Activated CD4-positive, alpha-beta T cell treated with anti-CD3 and anti-CD28 coated beads for 36 hours (primary cell): Measurements from ENCODE around the gene HPX. TPM values are rescaled to one million over a fixed set of nuclear protein-coding genes. Genes with fewer than 3 reads are reported as not detected.

Source experiments
- total RNA-seq, 2 experiments: library from RNA; stranded (reverse); gene quantifications; one replicate each; pipeline ENCODE4 v1.2.3, GENCODE V29; 2021

The HPX gene
- total RNA-seq, 2 experiments from 2014 or later, result 0.16 to 0.33 TPM

Other genes with a start within 250 kb of the HPX start
- not detected for gene OR52W1, start 241.8 kb downstream of the HPX start, total RNA-seq
- gene C11orf42, start 235.4 kb downstream of the HPX start, total RNA-seq, result not detected
- gene FHIP1B, start 206.4 kb downstream of the HPX start, total RNA-seq, result 10 to 100 TPM; 17.0 to 17.1 TPM
- under 1 TPM; 0.21 to 0.25 TPM for gene CNGA4, start 201.9 kb downstream of the HPX start, total RNA-seq
- gene CCKBR, start 181.1 kb downstream of the HPX start, total RNA-seq, result not detected
- gene CAVIN3, start 120.5 kb downstream of the HPX start, total RNA-seq, result 10 to 100 TPM; 24.8 to 25.5 TPM
- 10 to 100 TPM; 13.1 to 14.1 TPM for gene SMPD1, start 50.5 kb downstream of the HPX start, total RNA-seq
- 10 to 100 TPM; 43.2 to 49.8 TPM for gene APBB1, start 21.9 kb downstream of the HPX start, total RNA-seq
- gene TRIM3, start 33.0 kb upstream of the HPX start, total RNA-seq, result 1 to 10 TPM; 3.8 to 4.2 TPM
- 10 to 100 TPM; 36.7 to 40.3 TPM for gene ARFIP2, start 40.3 kb upstream of the HPX start, total RNA-seq
- 10 to 100 TPM; 27.1 to 39.2 TPM for gene TIMM10B, start 40.5 kb upstream of the HPX start, total RNA-seq
- 10 to 100 TPM; 20.9 to 21.0 TPM for gene DNHD1, start 56.3 kb upstream of the HPX start, total RNA-seq
- 10 to 100 TPM; 34.4 to 35.0 TPM for gene RRP8, start 162.6 kb upstream of the HPX start, total RNA-seq
- 10 to 100 TPM; 85.6 to 89.0 TPM for gene ILK, start 162.8 kb upstream of the HPX start, total RNA-seq
- 100 to 1,000 TPM; 133 to 152 TPM for gene TAF10, start 171.2 kb upstream of the HPX start, total RNA-seq
- gene TPP1, start 178.4 kb upstream of the HPX start, total RNA-seq, result 10 to 100 TPM; 38.1 to 47.9 TPM
- under 1 TPM; 0.78 to 0.91 TPM for gene DCHS1, start 214.8 kb upstream of the HPX start, total RNA-seq
- 100 to 1,000 TPM; 118 to 156 TPM for gene MRPL17, start 242.4 kb upstream of the HPX start, total RNA-seq